A673 (cell line): ENCODE results near the gene ZPBP2. TPM values are rescaled to one million over a fixed set of nuclear protein-coding genes. Genes with fewer than 3 reads are reported as not detected.

Source experiments
- BruUV-seq: library from RNA; stranded (reverse); fragments of 400-500 nt; replicated peaks from 2 replicates; lab custom pipeline; 2021; lab: Mats Ljungman, UMichigan
- CTCF ChIA-PET: fragments of 300-600 bp; sonication (Branson Sonifier 250); formaldehyde crosslinking; loops from one replicate; lab custom pipeline; 2022; ENCODE audit warnings: antibody characterized with exemption; lab: Charles Lee
- POLR2A ChIA-PET: fragments of 300-600 bp; sonication (Branson Sonifier 250); formaldehyde crosslinking; loops from one replicate; lab custom pipeline; 2022; ENCODE audit warnings: antibody characterized with exemption; ENCODE audit not compliant: low non-redundant PET; lab: Charles Lee
- DNase-seq: peaks from one replicate; pipeline ENCODE4 v3.0.0-alpha.2; 2015; ENCODE audit warnings: low spot score
- H3K27ac ChIP-seq: fragments of 200-600 bp; sonication (generic); 2 replicates; pipeline ENCODE4 v1.5.1; 2016; ENCODE audit warnings: mixed run types, low read depth, mild to moderate bottlenecking, mixed read lengths, antibody characterized with exemption, low read length; ENCODE audit not compliant: poor library complexity, severe bottlenecking
- H3K27me3 ChIP-seq: fragments of 200-600 bp; sonication (generic); replicated peaks from 2 replicates; pipeline ENCODE4 v1.6.1; 2017; ENCODE audit warnings: mixed run types, low read depth, mild to moderate bottlenecking, mixed read lengths, antibody characterized with exemption, low read length; ENCODE audit not compliant: insufficient read depth, poor library complexity
- H3K36me3 ChIP-seq: fragments of 200-600 bp; sonication (generic); 2 replicates; pipeline ENCODE4 v1.6.1; 2016; ENCODE audit warnings: mixed run types, mild to moderate bottlenecking, mixed read lengths, antibody characterized with exemption, low read length; ENCODE audit not compliant: insufficient read depth, poor library complexity, severe bottlenecking
- H3K4me1 ChIP-seq: fragments of 200-600 bp; sonication (generic); 2 replicates; pipeline ENCODE4 v1.6.1; 2017; ENCODE audit warnings: mixed run types, mild to moderate bottlenecking, mixed read lengths, antibody characterized with exemption, low read length; ENCODE audit not compliant: insufficient read depth, poor library complexity, severe bottlenecking
- H3K4me3 ChIP-seq: fragments of 200-600 bp; sonication (generic); 2 replicates; pipeline ENCODE4 v1.5.1; 2016; ENCODE audit warnings: low read depth, mixed run types, mild to moderate bottlenecking, mixed read lengths, low read length; ENCODE audit not compliant: poor library complexity, severe bottlenecking
- H3K9me3 ChIP-seq: fragments of 200-600 bp; sonication (generic); 2 replicates; pipeline ENCODE4 v1.6.1; 2016; ENCODE audit warnings: mixed run types, low read depth, mild to moderate bottlenecking, mixed read lengths, antibody characterized with exemption, low read length; ENCODE audit not compliant: poor library complexity, severe bottlenecking
- EZH2 ChIP-seq: fragments of 200-600 bp; sonication (generic); IDR thresholded peaks from 2 replicates; pipeline ENCODE4 v1.6.1; 2017; ENCODE audit warnings: borderline replicate concordance, low read depth, mild to moderate bottlenecking, mixed read lengths, antibody characterized with exemption, low read length; ENCODE audit not compliant: poor library complexity, severe bottlenecking
- intact Hi-C: fragments of 100-400 bp; cut with micrococcal nuclease; formaldehyde crosslinking; loops from one replicate; pipeline ENCODE4 v1.10.0; 2022; ENCODE audit not compliant: unreplicated experiment
- total RNA-seq: library from RNA; stranded (reverse); gene quantifications from 2 replicates; pipeline ENCODE4 v1.2.3, GENCODE V29; 2021
- TF ChIP-seq, protein P1 (sequence below): fragments of 300-800, 200-600 bp; sonication (generic); conservative IDR thresholded peaks from 2 replicates; pipeline ENCODE4 v1.5.1; 2017; ENCODE audit warnings: low read depth, mild to moderate bottlenecking, antibody characterized with exemption, low read length, moderate library complexity, mixed read lengths

Gene ZPBP2
- total RNA-seq, 1 experiment from 2014 or later: not detected

DNA sequence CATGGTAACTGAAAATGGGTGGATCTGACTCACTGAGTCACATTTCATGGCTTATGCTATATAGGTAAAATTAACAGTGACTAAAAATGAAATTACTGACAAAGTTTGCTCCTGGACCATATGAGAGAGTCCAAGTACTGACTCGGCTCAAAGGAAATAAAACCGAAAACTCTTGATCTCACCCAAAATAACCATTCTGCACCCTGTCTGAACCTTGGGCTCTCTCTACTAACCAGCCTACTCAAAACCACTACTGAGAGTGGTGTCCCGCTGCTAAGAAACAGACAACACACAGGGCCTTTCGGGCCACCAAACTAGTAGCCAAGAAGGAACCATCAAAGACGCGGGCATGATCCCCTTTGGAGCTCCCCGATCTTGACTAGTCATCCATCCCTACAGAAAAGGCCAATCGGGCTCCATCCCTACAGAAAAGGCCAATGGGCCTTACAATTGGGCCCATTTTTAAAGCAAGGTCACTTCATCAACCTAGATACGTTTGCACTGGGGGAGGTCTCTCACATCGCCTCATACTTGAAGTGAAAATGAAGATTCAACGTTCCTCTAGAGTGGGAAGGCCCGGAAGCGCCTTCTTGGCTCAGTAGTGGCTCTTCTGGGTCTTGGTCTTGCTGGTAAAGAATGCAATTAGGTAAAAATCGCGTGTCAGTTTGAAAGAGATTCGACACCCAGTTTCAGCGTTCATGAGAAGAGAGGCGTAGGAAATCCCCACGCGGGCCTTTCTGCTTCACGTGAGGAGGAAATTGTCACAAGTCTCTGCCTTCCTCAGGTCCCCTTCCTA lies 720 bp upstream of the ZPBP2 start:
- H3K36me3 ChIP-seq: no peaks in the 10 kb centered on the region
- no TSS peak for BruUV-seq
- CTCF ChIA-PET: no interaction called here

DNA sequence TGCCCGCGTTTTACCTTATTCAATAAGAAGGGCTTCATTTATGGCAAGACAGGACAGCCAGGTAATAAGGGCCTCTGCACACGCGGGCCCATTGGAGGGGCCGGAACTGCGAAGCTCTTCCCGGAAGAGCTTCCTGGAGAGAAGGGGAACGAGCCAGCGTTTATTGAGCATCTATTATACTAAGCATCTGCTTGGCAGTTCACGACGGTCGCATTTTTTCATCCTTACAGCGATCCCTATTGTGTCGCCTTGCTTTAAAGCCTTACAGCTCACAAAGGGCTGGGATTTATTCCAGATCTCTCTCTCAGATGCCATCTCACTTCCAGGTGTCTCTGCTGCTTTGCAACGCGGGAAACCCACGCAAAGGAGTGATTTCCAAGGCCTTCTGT lies 546 bp downstream of the ZPBP2 start:
- intact Hi-C loops: no loop called here
- Histone ChIP-seq H3K27ac (no peak overlapping the region), H3K4me3 (no peak overlapping the region), H3K27me3 (peaks cover 24% of the 10 kb centered on the region), H3K9me3 (no peaks in the 10 kb centered on the region), H3K36me3 (no peaks in the 10 kb centered on the region), H3K4me1 (no peaks in the 10 kb centered on the region)
- POLR2A ChIA-PET: no interaction called here
- no peak for DNase-seq
- TF ChIP-seq EZH2: no peak
- TF ChIP-seq, protein P1, sequence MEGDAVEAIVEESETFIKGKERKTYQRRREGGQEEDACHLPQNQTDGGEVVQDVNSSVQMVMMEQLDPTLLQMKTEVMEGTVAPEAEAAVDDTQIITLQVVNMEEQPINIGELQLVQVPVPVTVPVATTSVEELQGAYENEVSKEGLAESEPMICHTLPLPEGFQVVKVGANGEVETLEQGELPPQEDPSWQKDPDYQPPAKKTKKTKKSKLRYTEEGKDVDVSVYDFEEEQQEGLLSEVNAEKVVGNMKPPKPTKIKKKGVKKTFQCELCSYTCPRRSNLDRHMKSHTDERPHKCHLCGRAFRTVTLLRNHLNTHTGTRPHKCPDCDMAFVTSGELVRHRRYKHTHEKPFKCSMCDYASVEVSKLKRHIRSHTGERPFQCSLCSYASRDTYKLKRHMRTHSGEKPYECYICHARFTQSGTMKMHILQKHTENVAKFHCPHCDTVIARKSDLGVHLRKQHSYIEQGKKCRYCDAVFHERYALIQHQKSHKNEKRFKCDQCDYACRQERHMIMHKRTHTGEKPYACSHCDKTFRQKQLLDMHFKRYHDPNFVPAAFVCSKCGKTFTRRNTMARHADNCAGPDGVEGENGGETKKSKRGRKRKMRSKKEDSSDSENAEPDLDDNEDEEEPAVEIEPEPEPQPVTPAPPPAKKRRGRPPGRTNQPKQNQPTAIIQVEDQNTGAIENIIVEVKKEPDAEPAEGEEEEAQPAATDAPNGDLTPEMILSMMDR: no peak
- no TSS peak for BruUV-seq
- CTCF ChIA-PET: no interaction called here

More for the DNA sequence above, 720 bp upstream of the ZPBP2 start:
- no peaks in the 10 kb centered on the region for H3K9me3 ChIP-seq
- intact Hi-C loops: no loop called here
- no peak overlapping the region for H3K27ac ChIP-seq
- DNase-seq: no peak
- TF ChIP-seq, protein P1: no peak
- TF ChIP-seq EZH2: no peak
- POLR2A ChIA-PET: no interaction called here
- H3K4me1 ChIP-seq: no peaks in the 10 kb centered on the region
- peaks cover 37% of the 10 kb centered on the region for H3K27me3 ChIP-seq
- no peak overlapping the region for H3K4me3 ChIP-seq

DNA sequence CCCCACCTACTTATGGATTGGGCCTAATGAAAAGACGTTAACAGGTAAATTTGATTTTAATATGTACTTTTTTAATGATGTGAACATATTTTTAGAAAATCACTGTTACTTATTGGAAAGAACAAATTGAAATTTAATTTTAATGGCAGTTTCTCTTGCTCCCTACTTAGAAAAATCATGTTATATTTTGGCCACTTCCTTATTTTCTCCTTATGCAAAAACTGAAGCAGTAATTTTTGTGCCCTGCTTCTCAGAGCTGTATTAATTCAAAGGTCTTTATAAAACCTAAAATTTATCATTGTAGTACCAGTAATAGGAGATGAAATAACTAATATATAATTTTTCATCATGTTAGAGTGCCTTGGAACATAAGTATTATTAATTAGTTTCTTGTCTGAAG lies 2.8 kb downstream of the ZPBP2 start:
- Histone ChIP-seq H3K27ac (no peak overlapping the region), H3K9me3 (no peaks in the 10 kb centered on the region), H3K4me1 (no peaks in the 10 kb centered on the region), H3K27me3 (peaks cover 5% of the 10 kb centered on the region), H3K36me3 (no peaks in the 10 kb centered on the region), H3K4me3 (no peak overlapping the region)
- ChIA-PET POLR2A (no interaction called here), CTCF (no interaction called here)
- intact Hi-C loops: no loop called here
- no TSS peak for BruUV-seq
- TF ChIP-seq, protein P1: no peak
- TF ChIP-seq EZH2: no peak
- no peak for DNase-seq
